IMR-90 (cell line): ENCODE data around the gene CDK12. TPM values are rescaled to one million over a fixed set of nuclear protein-coding genes. Genes with fewer than 3 reads are reported as not detected.
"Not testable (repeated sequence)": the region's sequence is repeated elsewhere in the genome, so short reads cannot be mapped to it uniquely, and the experiment has no call there.

Experiments
- ATAC-seq: fragments of 200-7000 bp; cut with Tn5 transposase; 2 replicates; pipeline ENCODE4 v1.9.1; 2020; ENCODE audit warnings: low read depth, mild to moderate bottlenecking, moderate library complexity
- BruUV-seq: library from RNA; stranded (reverse); fragments of 400-500 nt; replicated peaks from 2 replicates; lab custom pipeline; 2021; lab: Mats Ljungman, UMichigan
- CTCF ChIA-PET: fragments of 300-600 bp; formaldehyde crosslinking; extraction: SDS; loops from one replicate; lab custom pipeline; 2021; ENCODE audit warnings: antibody characterized with exemption; lab: Yijun Ruan, JAX
- POLR2A ChIA-PET: fragments of 300-600 bp; sonication (Branson Sonifier 250); formaldehyde crosslinking; loops from one replicate; lab custom pipeline; 2022; ENCODE audit warnings: antibody characterized with exemption; ENCODE audit not compliant: unreplicated experiment; lab: Charles Lee
- DNase-seq: peaks from one replicate; pipeline ENCODE4 v3.0.0; 2013
- H2AFZ ChIP-seq: replicated peaks from 2 replicates; pipeline ENCODE3; 2013; ENCODE audit warnings: low read length, mild to moderate bottlenecking; ENCODE audit not compliant: poor library complexity
- H2AK5ac ChIP-seq: 2 replicates; pipeline ENCODE4 v1.6.1; 2013; ENCODE audit warnings: low read depth, low read length, inconsistent platforms
- H2AK9ac ChIP-seq: replicated peaks from 2 replicates; pipeline ENCODE3; 2013; ENCODE audit warnings: mild to moderate bottlenecking, low read depth, low read length, moderate library complexity; ENCODE audit not compliant: poor library complexity
- H2BK120ac ChIP-seq: 2 replicates; pipeline ENCODE4 v1.6.1; 2013; ENCODE audit warnings: low read depth, low read length, inconsistent platforms
- H2BK15ac ChIP-seq: 3 replicates; pipeline ENCODE4 v1.6.1; 2013; ENCODE audit warnings: low read depth, low read length, inconsistent platforms
- H2BK20ac ChIP-seq: 2 replicates; pipeline ENCODE4 v1.6.1; 2013; ENCODE audit warnings: low read depth, mild to moderate bottlenecking, inconsistent platforms, low read length, moderate library complexity
- H2BK5ac ChIP-seq: 2 replicates; pipeline ENCODE4 v1.6.1; 2013; ENCODE audit warnings: mild to moderate bottlenecking, low read depth, low read length, inconsistent platforms; ENCODE audit not compliant: poor library complexity, severe bottlenecking
- H3K14ac ChIP-seq: replicated peaks from 2 replicates; pipeline ENCODE4 v1.6.1; 2013; ENCODE audit warnings: low read depth, low read length, inconsistent platforms
- H3K18ac ChIP-seq: 2 replicates; pipeline ENCODE4 v1.6.1; 2013; ENCODE audit warnings: low read depth, low read length, control low read depth
- H3K23ac ChIP-seq: 2 replicates; pipeline ENCODE4 v1.6.1; 2013; ENCODE audit warnings: low read depth, low read length, inconsistent platforms
- H3K27ac ChIP-seq: 2 replicates; pipeline ENCODE4 v1.5.1; 2013; ENCODE audit warnings: mild to moderate bottlenecking, control low read depth, low read length; ENCODE audit not compliant: insufficient read depth
- H3K27me3 ChIP-seq: 2 replicates; pipeline ENCODE4 v1.6.1; 2013; ENCODE audit warnings: low read length; ENCODE audit not compliant: control insufficient read depth, insufficient read depth
- H3K36me3 ChIP-seq: 2 replicates; pipeline ENCODE4 v1.6.1; 2013; ENCODE audit warnings: low read length, mixed read lengths; ENCODE audit not compliant: control insufficient read depth, insufficient read depth
- H3K4ac ChIP-seq: 2 replicates; pipeline ENCODE4 v1.6.1; 2013; ENCODE audit warnings: low read depth, low read length, inconsistent platforms
- H3K4me1 ChIP-seq: 2 replicates; pipeline ENCODE4 v1.6.1; 2013; ENCODE audit warnings: low read length, mixed read lengths; ENCODE audit not compliant: control insufficient read depth, insufficient read depth
- H3K4me2 ChIP-seq: 2 replicates; pipeline ENCODE4 v1.6.1; 2013; ENCODE audit warnings: low read depth, mild to moderate bottlenecking, control low read depth, low read length, moderate library complexity
- H3K4me3 ChIP-seq: 2 replicates; pipeline ENCODE4 v1.5.1; 2013; ENCODE audit warnings: low read depth, mild to moderate bottlenecking, control low read depth, low read length, moderate library complexity; ENCODE audit not compliant: insufficient read depth
- H3K56ac ChIP-seq: 2 replicates; pipeline ENCODE4 v1.6.1; 2013; ENCODE audit warnings: low read length, inconsistent platforms; ENCODE audit not compliant: insufficient read depth; ENCODE audit errors: extremely low read depth
- H3K79me1 ChIP-seq, 2 experiments: 2 replicates each; pipeline ENCODE4 v1.6.1; 2013; ENCODE audit warnings: low read length in 2 of 2, inconsistent platforms in 1 of 2, low read depth in 1 of 2
- H3K9ac ChIP-seq: 2 replicates; pipeline ENCODE4 v1.6.1; 2013; ENCODE audit warnings: low read depth, low read length, control low read depth
- H3K9me1 ChIP-seq: 2 replicates; pipeline ENCODE4 v1.6.1; 2013; ENCODE audit warnings: low read length, inconsistent platforms; ENCODE audit not compliant: insufficient read depth
- H3K9me3 ChIP-seq: 2 replicates; pipeline ENCODE4 v1.6.1; 2013; ENCODE audit warnings: low read length; ENCODE audit not compliant: control insufficient read depth, insufficient read depth
- H4K20me1 ChIP-seq: 2 replicates; pipeline ENCODE4 v1.6.1; 2013; ENCODE audit warnings: low read length, inconsistent platforms; ENCODE audit not compliant: insufficient read depth
- H4K5ac ChIP-seq: 2 replicates; pipeline ENCODE4 v1.6.1; 2013; ENCODE audit warnings: mild to moderate bottlenecking, low read depth, low read length, control low read depth
- H4K8ac ChIP-seq, 2 experiments: 2 replicates each; pipeline ENCODE4 v1.6.1; 2013; ENCODE audit warnings: low read depth in 2 of 2, low read length in 2 of 2, control low read depth in 1 of 2, inconsistent platforms in 1 of 2
- H4K91ac ChIP-seq: 2 replicates; pipeline ENCODE4 v1.6.1; 2013; ENCODE audit warnings: low read depth, low read length, inconsistent platforms; ENCODE audit not compliant: insufficient read depth
- CEBPB ChIP-seq: IDR thresholded peaks from 2 replicates; pipeline ENCODE4 v1.6.1; 2012; ENCODE audit warnings: low read depth, low read length, improper control_type of control experiment
- ELK1 ChIP-seq: fragments of 150-350 bp; IDR thresholded peaks from 2 replicates; pipeline ENCODE4 v1.6.1; 2016; ENCODE audit warnings: low read depth, mild to moderate bottlenecking, low read length, moderate library complexity, borderline replicate concordance
- WGBS, 2 experiments: methylation state at CpG; one replicate each; pipeline versions ENCODE4 v1.1.5 to v1.1.7; 2013; ENCODE audit warnings: missing lambda C conversion rate in 2 of 2; ENCODE audit not compliant: insufficient read length in 1 of 2; ENCODE audit errors: extremely low coverage in 2 of 2; 5-methylcytosine and 5-hydroxymethylcytosine counted together
- dilution Hi-C: fragments of 300-500 bp; cut with HindIII; formaldehyde crosslinking; loops from one replicate; pipeline ENCODE4 v1.14.3; 2018; ENCODE audit warnings: low sequenced_read_pairs; ENCODE audit not compliant: unreplicated experiment
- in situ Hi-C: fragments of 300-500 bp; cut with MboI; formaldehyde crosslinking; loops from 3 replicates; pipeline ENCODE4 v1.14.3; 2019; ENCODE audit warnings: low sequenced_read_pairs, inconsistent platforms, mixed read lengths
- intact Hi-C: fragments of 100-400 bp; cut with micrococcal nuclease; formaldehyde crosslinking; loops from 2 replicates; pipeline ENCODE4 v1.10.0; 2022
- polyA plus RNA-seq, 3 experiments: library from polyadenylated mRNA; depleted of rRNA; stranded (reverse); fragments of >200 nt; gene quantifications; 2 replicates each; pipeline ENCODE4 v1.2.3, GENCODE V29; 2012; ENCODE audit warnings: low replicate concordance in 1 of 3
- total RNA-seq: library from RNA; depleted of rRNA; stranded (reverse); fragments of >200 nt; gene quantifications from 2 replicates; pipeline ENCODE4 v1.2.3, GENCODE V29; 2012

The CDK12 gene
- total and polyA plus RNA-seq, 2 of the 4 experiments (the other 2 are of a cell fraction) = 16.1 to 27.1 TPM

- dilution Hi-C loops = no loop called here
Measured at GRCh38 chr17:39487946-39488345, 26.7 kb downstream of the CDK12 start.

GRCh38 chr17:39496921-39497320, 35.6 kb downstream of the CDK12 start:
- intact Hi-C loops, H3K27me3 ChIP-seq, H3K9me1 ChIP-seq, H4K8ac ChIP-seq, H2AK9ac ChIP-seq, H3K4ac ChIP-seq, H3K9ac ChIP-seq, H2AK5ac ChIP-seq, CTCF ChIA-PET, POLR2A ChIA-PET, H3K27ac ChIP-seq, H4K5ac ChIP-seq, H2BK120ac ChIP-seq, H3K56ac ChIP-seq, H3K23ac ChIP-seq, DNase-seq, H3K18ac ChIP-seq, H3K9me3 ChIP-seq, H2BK20ac ChIP-seq, H3K14ac ChIP-seq, H3K4me3 ChIP-seq, ATAC-seq, H2BK5ac ChIP-seq, BruUV-seq, H2AFZ ChIP-seq, H2BK15ac ChIP-seq, H4K91ac ChIP-seq, H4K20me1 ChIP-seq, H3K4me1 ChIP-seq, H3K4me2 ChIP-seq, in situ Hi-C loops, dilution Hi-C loops: not testable (repeated sequence)
- peaks cover 4 to 12% of the 10 kb centered on the region in 2 experiments; a peak in 3 of 4 replicates for H3K79me1 ChIP-seq
- peaks cover 63% of the 10 kb centered on the region for H3K36me3 ChIP-seq
- 98% methylated on average over 9 of the region's 12 CpGs; no CpG with 5 or more reads in 1 of the 2 experiments for WGBS, 2 experiments

More at GRCh38 chr17:39487946-39488345, 26.7 kb downstream of the CDK12 start:
- Histone ChIP-seq H2BK20ac (no peak overlapping the region), H3K18ac (no peak overlapping the region), H2AK9ac (peak overlapping the region; percentile 87), H3K23ac (no peak overlapping the region), H3K9ac (no peak overlapping the region), H3K4me1 (no peaks in the 10 kb centered on the region; the same call in 1 of the 2 replicates), H4K5ac (no peak overlapping the region), H3K56ac (no peak overlapping the region), H3K27me3 (no peaks in the 10 kb centered on the region), H4K91ac (no peak overlapping the region), H3K14ac (peak overlapping the region; percentile 4; the same call in 1 of the 2 replicates), H3K9me3 (no peaks in the 10 kb centered on the region), H2AFZ (no peak overlapping the region), H3K27ac (no peak overlapping the region), H3K4me3 (no peak overlapping the region), H3K36me3 (peaks cover 15% of the 10 kb centered on the region), H2AK5ac (no peak overlapping the region), H3K4ac (no peak overlapping the region), H3K9me1 (peaks cover 6% of the 10 kb centered on the region; the same call in 1 of the 2 replicates), H4K8ac (peak overlapping the region in 1 of 2 experiments; percentile 53; a peak in 1 of 4 replicates), H3K4me2 (no peak overlapping the region), H3K79me1 (peaks cover 14 to 52% of the 10 kb centered on the region in 2 experiments), H2BK5ac (no peak overlapping the region), H2BK15ac (no peak overlapping the region), H4K20me1 (peaks cover 24% of the 10 kb centered on the region), H2BK120ac (no peak overlapping the region)
- in situ Hi-C loops = no loop called here
- no peak for ATAC-seq
- TF ChIP-seq CEBPB (peak; percentile 44; the same call in 1 of the 2 replicates), ELK1 (no peak)
- ChIA-PET POLR2A (no interaction called here), CTCF (no interaction called here)
- intact Hi-C loops = loop anchor here (5.0 kb wide), 2 partner anchors 39 to 216 kb away; no protein-coding TSS in a partner anchor
- WGBS, 2 experiments = no CpG with 5 or more reads among the region's 4 CpGs
- no TSS peak for BruUV-seq
- DNase-seq = peak; percentile 25
